Right kidney (tissue), 1 donor: ENCODE data around the gene APOLD1.
"Not testable (repeated sequence)": the region's sequence is repeated elsewhere in the genome, so short reads cannot be mapped to it uniquely, and the experiment has no call there.

Source experiments
- DNase-seq: peaks from one replicate; pipeline ENCODE4 v3.0.0-alpha.2; 2016

The APOLD1 gene

DNA sequence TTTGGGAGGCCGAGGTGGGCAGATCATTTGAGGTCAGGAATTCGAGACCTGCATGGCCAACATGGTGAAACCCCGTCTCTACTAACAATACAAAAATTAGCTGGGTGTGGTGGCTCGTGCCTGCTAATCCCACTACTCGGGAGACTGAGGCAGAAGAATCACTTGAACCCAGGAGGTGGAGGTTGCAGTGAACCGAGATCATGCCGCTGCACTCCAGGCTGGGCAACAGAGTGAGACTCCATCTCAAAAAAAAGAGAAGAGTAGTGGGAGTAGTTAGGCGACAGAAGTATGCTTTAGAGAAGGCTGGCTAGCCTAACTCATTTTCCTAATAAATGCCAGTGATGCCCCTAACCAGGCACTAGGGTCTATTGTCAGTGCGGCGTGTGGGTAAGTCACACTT, 54.0 kb downstream of the APOLD1 start:
- DNase-seq, result not testable (repeated sequence)

DNA sequence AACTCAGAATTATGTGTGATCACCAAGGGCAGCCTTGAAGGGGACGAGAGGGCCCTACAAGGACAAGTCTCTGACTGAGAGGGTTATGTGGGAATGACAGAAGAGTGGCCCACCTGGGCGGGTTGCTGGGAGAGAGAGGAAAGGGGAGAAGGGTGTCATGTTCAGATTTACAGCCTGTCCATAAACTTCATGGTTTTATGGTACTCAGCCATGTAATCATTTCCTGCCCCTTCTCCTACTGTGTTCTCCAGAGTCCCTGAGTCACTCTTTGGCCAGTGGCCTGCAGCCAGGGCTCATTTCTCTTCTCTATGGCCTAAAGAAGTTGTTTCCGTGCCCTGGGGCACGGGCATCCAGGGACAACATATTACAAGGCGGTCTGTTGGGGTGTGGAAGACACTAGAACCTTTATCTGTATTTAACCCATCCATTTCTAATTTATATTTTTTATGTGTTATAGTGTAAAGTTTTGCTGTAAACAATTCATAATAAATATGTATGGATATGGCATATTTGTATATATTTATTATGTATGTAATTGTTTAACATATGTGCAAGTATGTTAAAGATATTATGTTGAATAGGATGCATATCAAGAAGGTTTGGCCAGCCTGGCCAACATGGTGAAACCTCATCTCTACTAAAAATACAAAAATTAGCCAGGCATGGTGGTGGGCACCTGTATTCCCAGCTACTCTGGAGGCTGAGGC, 54.6 kb downstream of the APOLD1 start:
- no peak for DNase-seq

DNA sequence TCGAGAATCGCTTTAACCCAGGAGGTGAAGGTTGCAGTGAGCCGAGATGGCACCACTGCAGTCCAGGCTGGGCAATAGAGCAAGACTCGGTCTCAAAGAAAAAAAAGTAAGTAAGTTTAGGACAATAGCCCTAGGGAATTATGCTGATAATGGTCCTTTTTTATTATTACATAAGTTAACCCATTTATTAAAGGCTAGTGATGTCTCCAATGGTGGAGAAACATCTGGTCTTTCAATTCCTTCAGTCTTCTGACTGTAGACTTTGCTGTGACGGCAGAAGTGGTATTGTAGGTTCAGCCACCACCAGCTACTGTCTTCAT, 55.1 kb downstream of the APOLD1 start:
- no peak for DNase-seq
